HPDE6-E6E7 (cell line): ENCODE results near the gene COX7B2.

Experiments
- DNase-seq: peaks from one replicate; pipeline ENCODE4 v3.0.0; 2011; ENCODE audit warnings: missing footprints; ENCODE audit errors: extremely low spot score

The COX7B2 gene

GRCh38 chr4:46715468-46715867 lies 193.6 kb downstream of the COX7B2 start:
- DNase-seq: no peak

- DNase-seq: no peak
Measured at GRCh38 chr4:46698891-46699290, 210.2 kb downstream of the COX7B2 start.
